ENCODE data around the gene MUC2.

The MUC2 gene

DNA sequence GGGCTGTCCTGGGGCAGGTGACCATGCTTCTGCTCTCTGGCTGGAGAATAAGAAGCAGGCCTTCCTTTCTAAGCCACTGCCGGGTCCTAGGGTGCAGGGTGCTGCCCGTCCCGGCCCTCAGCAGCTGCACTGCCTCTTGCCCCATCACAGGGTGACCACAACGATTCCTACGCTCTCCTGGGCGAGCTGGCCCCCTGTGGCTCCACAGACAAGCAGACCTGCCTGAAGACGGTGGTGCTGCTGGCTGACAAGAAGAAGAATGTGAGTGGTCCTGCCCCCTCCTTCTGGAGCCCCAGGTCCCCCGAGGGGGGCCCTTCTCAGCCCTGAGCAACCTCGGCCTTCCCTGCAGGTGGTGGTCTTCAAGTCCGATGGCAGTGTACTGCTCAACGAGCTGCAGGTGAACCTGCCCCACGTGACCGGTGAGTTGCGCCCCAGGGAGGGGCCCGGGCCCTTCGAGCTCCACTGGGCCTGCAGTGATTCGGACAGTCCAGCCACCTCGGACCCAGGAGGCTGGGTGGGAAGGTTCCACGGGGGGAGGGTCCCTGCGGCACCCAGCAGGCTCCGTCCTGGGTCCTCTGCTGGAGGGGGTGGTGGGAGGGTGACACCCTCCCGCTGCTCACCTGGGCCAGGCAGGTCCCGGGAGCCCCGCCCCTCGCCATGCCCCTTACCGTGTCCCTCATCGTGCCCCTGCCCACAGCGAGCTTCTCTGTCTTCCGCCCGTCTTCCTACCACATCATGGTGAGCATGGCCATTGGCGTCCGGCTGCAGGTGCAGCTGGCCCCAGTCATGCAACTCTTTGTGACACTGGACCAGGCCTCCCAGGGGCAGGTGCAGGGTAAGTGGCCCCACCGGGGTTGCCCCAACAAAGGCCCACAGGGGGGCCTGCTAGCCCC lies 8.3 kb downstream of the MUC2 start:
- no peak overlapping the region for H3K9ac ChIP-seq (ENCODE audit: low read depth in 1 of 2, low read length in 2 of 2)
- no peaks in the 10 kb centered on the region for H3K4me1 ChIP-seq (ENCODE audit: control insufficient read depth in 1 of 2, insufficient read depth in 2 of 2, low read length in 2 of 2)
- H3K27me3 ChIP-seq (ENCODE audit: control insufficient read depth in 1 of 2, insufficient read depth in 2 of 2, low read length in 2 of 2): no peaks in the 10 kb centered on the region
- H3K27ac ChIP-seq (ENCODE audit: low read depth, low read length): no peak overlapping the region
- H3K4me3 ChIP-seq (ENCODE audit: low read depth in 1 of 2, low read length in 2 of 2): no peak overlapping the region
- no peaks in the 10 kb centered on the region for H3K36me3 ChIP-seq (ENCODE audit: control insufficient read depth in 1 of 2, insufficient read depth in 2 of 2, low read length in 2 of 2)
- no peaks in the 10 kb centered on the region for H3K9me3 ChIP-seq (ENCODE audit: control insufficient read depth in 1 of 2, low read length in 2 of 2)

DNA sequence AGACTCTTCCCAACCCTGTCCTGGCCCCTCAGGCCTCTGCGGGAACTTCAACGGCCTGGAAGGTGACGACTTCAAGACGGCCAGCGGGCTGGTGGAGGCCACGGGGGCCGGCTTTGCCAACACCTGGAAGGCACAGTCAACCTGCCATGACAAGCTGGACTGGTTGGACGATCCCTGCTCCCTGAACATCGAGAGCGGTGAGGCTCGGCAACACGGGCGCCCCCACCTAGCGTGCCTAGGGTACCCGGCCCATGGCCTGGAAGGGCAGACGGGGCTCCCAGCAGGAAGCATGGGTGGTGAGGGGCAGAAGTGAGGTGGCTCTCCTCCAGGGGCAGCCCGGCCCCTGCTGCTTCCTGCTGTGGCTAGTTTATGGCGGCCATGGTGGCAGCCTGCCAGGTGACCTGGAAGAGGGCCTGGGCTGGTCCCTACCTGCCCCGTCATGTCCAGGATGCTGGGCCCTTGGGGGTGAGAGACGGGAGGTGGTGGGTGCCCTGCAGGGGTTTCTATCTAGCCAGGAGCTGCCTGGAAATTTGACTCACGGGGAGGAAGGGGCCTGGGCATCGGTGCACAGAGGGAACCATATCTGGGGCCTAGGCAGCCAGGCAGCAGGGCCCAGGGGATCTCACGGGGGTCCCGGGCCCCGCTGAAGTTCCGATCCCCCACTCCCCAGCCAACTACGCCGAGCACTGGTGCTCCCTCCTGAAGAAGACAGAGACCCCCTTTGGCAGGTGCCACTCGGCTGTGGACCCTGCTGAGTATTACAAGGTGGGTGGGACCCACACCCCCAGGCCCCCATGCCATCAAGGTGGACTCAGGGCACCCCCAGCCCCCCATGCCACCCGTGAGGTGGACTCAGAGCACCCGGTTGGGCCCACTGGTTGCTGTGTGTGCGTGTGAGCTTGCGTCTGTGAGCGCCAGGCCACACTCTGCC lies 9.2 kb downstream of the MUC2 start:
- Histone ChIP-seq H3K27me3 (ENCODE audit: control insufficient read depth in 1 of 2, insufficient read depth in 2 of 2, low read length in 2 of 2) (no peaks in the 10 kb centered on the region), H3K36me3 (ENCODE audit: control insufficient read depth in 1 of 2, insufficient read depth in 2 of 2, low read length in 2 of 2) (no peaks in the 10 kb centered on the region), H3K27ac (ENCODE audit: low read depth, low read length) (no peak overlapping the region), H3K4me1 (ENCODE audit: control insufficient read depth in 1 of 2, insufficient read depth in 2 of 2, low read length in 2 of 2) (no peaks in the 10 kb centered on the region), H3K4me3 (ENCODE audit: low read depth in 1 of 2, low read length in 2 of 2) (no peak overlapping the region), H3K9me3 (ENCODE audit: control insufficient read depth in 1 of 2, low read length in 2 of 2) (no peaks in the 10 kb centered on the region), H3K9ac (ENCODE audit: low read depth in 1 of 2, low read length in 2 of 2) (no peak overlapping the region)

GRCh38 chr11:1084561-1085439 lies 10.1 kb downstream of the MUC2 start:
- Histone ChIP-seq H3K9ac (ENCODE audit: low read depth in 1 of 2, low read length in 2 of 2) (no peak overlapping the region), H3K4me1 (ENCODE audit: control insufficient read depth in 1 of 2, insufficient read depth in 2 of 2, low read length in 2 of 2) (no peaks in the 10 kb centered on the region), H3K36me3 (ENCODE audit: control insufficient read depth in 1 of 2, insufficient read depth in 2 of 2, low read length in 2 of 2) (no peaks in the 10 kb centered on the region), H3K9me3 (ENCODE audit: control insufficient read depth in 1 of 2, low read length in 2 of 2) (no peaks in the 10 kb centered on the region), H3K27me3 (ENCODE audit: control insufficient read depth in 1 of 2, insufficient read depth in 2 of 2, low read length in 2 of 2) (no peaks in the 10 kb centered on the region), H3K4me3 (ENCODE audit: low read depth in 1 of 2, low read length in 2 of 2) (no peak overlapping the region), H3K27ac (ENCODE audit: low read depth, low read length) (no peak overlapping the region)

GRCh38 chr11:1085440-1086170 lies 10.9 kb downstream of the MUC2 start:
- Histone ChIP-seq H3K27ac (ENCODE audit: low read depth, low read length) (no peak overlapping the region), H3K9ac (ENCODE audit: low read depth in 1 of 2, low read length in 2 of 2) (no peak overlapping the region), H3K36me3 (ENCODE audit: control insufficient read depth in 1 of 2, insufficient read depth in 2 of 2, low read length in 2 of 2) (no peaks in the 10 kb centered on the region), H3K4me3 (ENCODE audit: low read depth in 1 of 2, low read length in 2 of 2) (no peak overlapping the region), H3K4me1 (ENCODE audit: control insufficient read depth in 1 of 2, insufficient read depth in 2 of 2, low read length in 2 of 2) (no peaks in the 10 kb centered on the region), H3K9me3 (ENCODE audit: control insufficient read depth in 1 of 2, low read length in 2 of 2) (no peaks in the 10 kb centered on the region), H3K27me3 (ENCODE audit: control insufficient read depth in 1 of 2, insufficient read depth in 2 of 2, low read length in 2 of 2) (no peaks in the 10 kb centered on the region)

- Histone ChIP-seq H3K36me3 (ENCODE audit: control insufficient read depth in 1 of 2, insufficient read depth in 2 of 2, low read length in 2 of 2) (peaks cover 0 to 3% of the 10 kb centered on the region in 2 donors), H3K9ac (ENCODE audit: low read depth in 1 of 2, low read length in 2 of 2) (no peak overlapping the region), H3K4me1 (ENCODE audit: control insufficient read depth in 1 of 2, insufficient read depth in 2 of 2, low read length in 2 of 2) (no peaks in the 10 kb centered on the region), H3K9me3 (ENCODE audit: control insufficient read depth in 1 of 2, low read length in 2 of 2) (no peaks in the 10 kb centered on the region), H3K4me3 (ENCODE audit: low read depth in 1 of 2, low read length in 2 of 2) (no peak overlapping the region), H3K27ac (ENCODE audit: low read depth, low read length) (no peak overlapping the region), H3K27me3 (ENCODE audit: control insufficient read depth in 1 of 2, insufficient read depth in 2 of 2, low read length in 2 of 2) (no peaks in the 10 kb centered on the region)
Measured at GRCh38 chr11:1086171-1087102, 11.8 kb downstream of the MUC2 start.

GRCh38 chr11:1087279-1087960 lies 12.7 kb downstream of the MUC2 start:
- Histone ChIP-seq H3K27ac (ENCODE audit: low read depth, low read length) (no peak overlapping the region), H3K4me1 (ENCODE audit: control insufficient read depth in 1 of 2, insufficient read depth in 2 of 2, low read length in 2 of 2) (no peaks in the 10 kb centered on the region), H3K27me3 (ENCODE audit: control insufficient read depth in 1 of 2, insufficient read depth in 2 of 2, low read length in 2 of 2) (no peaks in the 10 kb centered on the region), H3K4me3 (ENCODE audit: low read depth in 1 of 2, low read length in 2 of 2) (no peak overlapping the region), H3K9ac (ENCODE audit: low read depth in 1 of 2, low read length in 2 of 2) (no peak overlapping the region), H3K36me3 (ENCODE audit: control insufficient read depth in 1 of 2, insufficient read depth in 2 of 2, low read length in 2 of 2) (peaks cover 0 to 7% of the 10 kb centered on the region in 2 donors), H3K9me3 (ENCODE audit: control insufficient read depth in 1 of 2, low read length in 2 of 2) (no peaks in the 10 kb centered on the region)

DNA sequence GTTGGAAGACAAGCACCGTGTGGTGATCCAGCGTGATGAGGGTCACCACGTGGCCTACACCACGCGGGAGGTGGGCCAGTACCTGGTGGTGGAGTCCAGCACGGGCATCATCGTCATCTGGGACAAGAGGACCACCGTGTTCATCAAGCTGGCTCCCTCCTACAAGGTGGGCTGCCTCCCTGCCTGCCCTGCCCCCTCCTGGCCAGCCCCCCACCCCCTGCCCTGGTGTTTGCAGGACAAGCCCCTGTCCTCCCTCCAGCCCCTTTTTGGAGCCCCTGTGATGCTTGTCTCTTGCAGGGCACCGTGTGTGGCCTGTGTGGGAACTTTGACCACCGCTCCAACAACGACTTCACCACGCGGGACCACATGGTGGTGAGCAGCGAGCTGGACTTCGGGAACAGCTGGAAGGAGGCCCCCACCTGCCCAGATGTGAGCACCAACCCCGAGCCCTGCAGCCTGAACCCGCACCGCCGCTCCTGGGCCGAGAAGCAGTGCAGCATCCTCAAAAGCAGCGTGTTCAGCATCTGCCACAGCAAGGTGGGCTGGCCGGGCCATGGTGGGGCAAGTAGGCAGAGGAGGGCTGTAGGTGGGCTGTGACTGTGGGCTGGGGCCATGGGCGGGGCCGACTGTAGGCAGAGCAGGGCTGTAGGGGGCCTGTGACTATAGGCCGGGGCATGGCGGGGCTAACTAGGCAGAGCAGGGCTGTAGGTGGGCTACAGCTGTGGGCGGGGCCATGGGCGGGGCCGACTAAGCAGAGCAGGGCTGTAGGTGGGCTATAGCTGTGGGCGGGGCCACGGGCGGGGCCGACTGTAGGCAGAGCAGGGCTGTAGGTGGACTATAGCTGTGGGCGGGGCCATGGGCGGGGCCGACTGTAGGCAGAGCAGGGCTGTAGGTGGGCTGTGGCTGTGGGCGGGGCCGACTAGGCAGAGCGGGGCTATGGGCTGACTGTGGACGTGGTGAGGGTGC lies 13.6 kb downstream of the MUC2 start:
- H3K9me3 ChIP-seq (ENCODE audit: control insufficient read depth in 1 of 2, low read length in 2 of 2): no peaks in the 10 kb centered on the region
- H3K9ac ChIP-seq (ENCODE audit: low read depth in 1 of 2, low read length in 2 of 2): no peak overlapping the region
- H3K4me3 ChIP-seq (ENCODE audit: low read depth in 1 of 2, low read length in 2 of 2): no peak overlapping the region
- H3K36me3 ChIP-seq (ENCODE audit: control insufficient read depth in 1 of 2, insufficient read depth in 2 of 2, low read length in 2 of 2): peaks cover 0 to 7% of the 10 kb centered on the region in 2 donors
- no peaks in the 10 kb centered on the region for H3K4me1 ChIP-seq (ENCODE audit: control insufficient read depth in 1 of 2, insufficient read depth in 2 of 2, low read length in 2 of 2)
- no peaks in the 10 kb centered on the region for H3K27me3 ChIP-seq (ENCODE audit: control insufficient read depth in 1 of 2, insufficient read depth in 2 of 2, low read length in 2 of 2)
- H3K27ac ChIP-seq (ENCODE audit: low read depth, low read length): no peak overlapping the region
